A549 (cell line): ENCODE measurements around the gene CCR3. TPM values are rescaled to one million over a fixed set of nuclear protein-coding genes. Genes with fewer than 3 reads are reported as not detected.

Experiments used
- ATAC-seq, 2 experiments: fragments of 200-7000 bp in 1 of 2; fragments of >200 bp in 1 of 2; cut with Nextera tagmentation in 1 of 2; cut with Tn5 transposase in 1 of 2; 3 replicates each; pipeline versions ENCODE4 v1.8.0 to v1.9.1; 2018 to 2020; ENCODE audit warnings: mild to moderate bottlenecking in 1 of 2, moderate library complexity in 1 of 2
- CTCF ChIA-PET: fragments of 300-600 bp; sonication (Branson Sonifier 250); formaldehyde crosslinking; extraction: SDS; loops from one replicate; lab custom pipeline; 2021; ENCODE audit warnings: antibody characterized with exemption, inconsistent platforms; lab: Yijun Ruan, JAX
- POLR2A ChIA-PET: fragments of 350-600 bp; formaldehyde crosslinking; extraction: SDS; loops from one replicate; lab custom pipeline; 2021; ENCODE audit warnings: antibody characterized with exemption, inconsistent platforms; lab: Yijun Ruan, JAX
- DNase-seq, 2 experiments: peaks; one replicate each; pipeline versions ENCODE4 v3.0.0 to v3.0.0-alpha.2; 2011 to 2016; ENCODE audit warnings: low read depth in 1 of 2, low spot score in 1 of 2
- FAIRE-seq: peaks from 2 replicates; lab custom pipeline; 2011; peaks lifted over from hg19 to GRCh38; lab: Jason Lieb, UNC
- H3K27ac ChIP-seq, 2 experiments: fragments of >200 bp; sonication (Bioruptor Twin); formaldehyde crosslinking; 3 replicates each; pipeline ENCODE4 v1.5.1; 2016 to 2017
- H3K4me1 ChIP-seq: fragments of >200 bp; sonication (Bioruptor Twin); formaldehyde crosslinking; 3 replicates; pipeline ENCODE4 v1.6.1; 2016
- H3K4me2 ChIP-seq: fragments of >200 bp; sonication (Bioruptor Twin); formaldehyde crosslinking; 3 replicates; pipeline ENCODE4 v1.6.1; 2016
- H3K4me3 ChIP-seq: fragments of >200 bp; sonication (Bioruptor Twin); formaldehyde crosslinking; 3 replicates; pipeline ENCODE4 v1.5.1; 2016
- H3K9me3 ChIP-seq: fragments of >200 bp; sonication (Bioruptor Twin); formaldehyde crosslinking; 3 replicates; pipeline ENCODE4 v1.6.1; 2016
- ATOH8 ChIP-seq: fragments of 250-450 bp; sonication (Bioruptor Pico); IDR thresholded peaks from 2 replicates; pipeline ENCODE4 v1.5.0; 2020; ENCODE audit warnings: low read depth, mild to moderate bottlenecking, moderate library complexity
- BCL3 ChIP-seq: fragments of >200 bp; sonication (Bioruptor Twin); formaldehyde crosslinking; IDR thresholded peaks from 3 replicates; pipeline ENCODE4 v1.6.1; 2016
- E2F6 ChIP-seq: IDR thresholded peaks from 2 replicates; pipeline ENCODE4 v1.6.1; 2012; ENCODE audit warnings: low read depth, borderline replicate concordance
- EHMT2 ChIP-seq: fragments of 200-600 bp; sonication (generic); IDR thresholded peaks from 2 replicates; pipeline ENCODE4 v1.6.1; 2016; ENCODE audit warnings: antibody characterized with exemption, low read depth, mild to moderate bottlenecking, moderate library complexity
- ELK1 ChIP-seq: fragments of 150-350 bp; IDR thresholded peaks from 2 replicates; pipeline ENCODE4 v1.6.1; 2014; ENCODE audit warnings: low read depth, mild to moderate bottlenecking, low read length
- FOSL2 ChIP-seq, 2 experiments: fragments of 450-650 bp in 1 of 2; fragments of >200 bp in 1 of 2; sonication (Bioruptor Twin) in 1 of 2; formaldehyde crosslinking; IDR thresholded peaks; 2 replicates each; pipeline versions ENCODE4 v1.5.0 to v1.6.1; 2016 to 2020; ENCODE audit warnings: mild to moderate bottlenecking in 1 of 2, moderate library complexity in 1 of 2
- HDAC2 ChIP-seq: fragments of 200-600 bp; sonication (generic); IDR thresholded peaks from 2 replicates; pipeline ENCODE4 v1.6.1; 2016
- HMGXB4 ChIP-seq: fragments of 250-450 bp; sonication (Bioruptor Pico); IDR thresholded peaks from 2 replicates; pipeline ENCODE4 v1.5.0; 2021; ENCODE audit warnings: mild to moderate bottlenecking, moderate library complexity, borderline replicate concordance
- KDM1A ChIP-seq: fragments of 200-600 bp; sonication (generic); IDR thresholded peaks from 2 replicates; pipeline ENCODE4 v1.6.1; 2016; ENCODE audit warnings: low read depth, mild to moderate bottlenecking
- KDM5A ChIP-seq: fragments of 200-600 bp; sonication (generic); IDR thresholded peaks from 2 replicates; pipeline ENCODE4 v1.6.1; 2016; ENCODE audit warnings: antibody characterized with exemption, mild to moderate bottlenecking
- MAX ChIP-seq: IDR thresholded peaks from 2 replicates; pipeline ENCODE4 v1.6.1; 2012
- MAZ ChIP-seq: fragments of 150-350 bp; IDR thresholded peaks from 2 replicates; pipeline ENCODE4 v1.6.1; 2014; ENCODE audit warnings: antibody characterized with exemption, low read depth, low read length, borderline replicate concordance
- NFE2L2 ChIP-seq: fragments of 150-350 bp; conservative IDR thresholded peaks from 2 replicates; pipeline ENCODE4 v1.6.1; 2014; ENCODE audit warnings: low read length
- PBX3 ChIP-seq: IDR thresholded peaks from 2 replicates; pipeline ENCODE4 v1.6.1; 2012
- RCOR1 ChIP-seq: fragments of 150-350 bp; IDR thresholded peaks from 2 replicates; pipeline ENCODE4 v1.6.1; 2014; ENCODE audit warnings: antibody characterized with exemption, low read length, low read depth
- TFCP2L1 ChIP-seq: fragments of 250-450 bp; sonication (Bioruptor Pico); IDR thresholded peaks from 2 replicates; pipeline ENCODE4 v1.5.0; 2021; ENCODE audit warnings: mild to moderate bottlenecking
- ZC3H11A ChIP-seq: fragments of 450-650 bp; IDR thresholded peaks from 2 replicates; pipeline ENCODE4 v1.6.1; 2014; ENCODE audit warnings: antibody characterized with exemption, mild to moderate bottlenecking
- ZSCAN20 ChIP-seq: fragments of 250-450 bp; sonication (Bioruptor Pico); IDR thresholded peaks from 2 replicates; pipeline ENCODE4 v1.8.0; 2022; ENCODE audit warnings: mild to moderate bottlenecking, moderate library complexity
- WGBS: methylation state at CpG from one replicate; pipeline ENCODE4 v1.1.6; 2017; ENCODE audit errors: missing lambda C conversion rate; 5-methylcytosine and 5-hydroxymethylcytosine counted together
- polyA plus RNA-seq, 4 experiments: library from polyadenylated mRNA; depleted of rRNA in 3 of 4; stranded (reverse); fragments of >200 nt; fragmentation: RNase III in 1 of 4; extraction: RNeasy Plus Mini Kit Qiagen cat#74134 plus additional on column Dnase treatment in 1 of 4; gene quantifications; 2 replicates in 3 of 4; 3 replicates in 1 of 4; pipeline ENCODE4 v1.2.3, GENCODE V29; 2011 to 2017

CCR3 gene
- polyA plus RNA-seq, 2 of the 4 experiments (the other 2 are of a cell fraction): not detected

- no peak for TF ChIP-seq MAX
- TF ChIP-seq NFE2L2: no peak
Measured at GRCh38 chr3:46304739-46305138, 62.5 kb downstream of the CCR3 start (continued).

GRCh38 chr3:46312991-46313390 lies 70.7 kb downstream of the CCR3 start:
- DNase-seq: no peak

GRCh38 chr3:46314517-46314916 lies 72.3 kb downstream of the CCR3 start:
- Histone ChIP-seq H3K4me2 (no peak overlapping the region), H3K9me3 (no peaks in the 10 kb centered on the region), H3K4me3 (no peak overlapping the region), H3K4me1 (no peaks in the 10 kb centered on the region), H3K27ac (no peak overlapping the region)
- FAIRE-seq (no peak), DNase-seq (no peak), ATAC-seq (no peak)
- TF ChIP-seq BCL3: no peak
- POLR2A ChIA-PET: no interaction called here
- CTCF ChIA-PET: interaction anchor here (1.2 kb wide), 1 partner anchor 175 kb away, joined by 3 read pairs; no protein-coding TSS in a partner anchor

More at GRCh38 chr3:46312991-46313390, 70.7 kb downstream of the CCR3 start:
- POLR2A ChIA-PET: no interaction called here
- no peak overlapping the region for H3K4me3 ChIP-seq
- no peaks in the 10 kb centered on the region for H3K4me1 ChIP-seq
- no peaks in the 10 kb centered on the region for H3K9me3 ChIP-seq
- 43% methylated on average over 1 of the region's 1 CpG for WGBS
- no peak overlapping the region for H3K27ac ChIP-seq
- H3K4me2 ChIP-seq: no peak overlapping the region
- CTCF ChIA-PET: no interaction called here
- TF ChIP-seq ELK1: no peak
- TF ChIP-seq MAX: no peak
- TF ChIP-seq ATOH8 (CRISPR knock-in tag): no peak
- no peak for TF ChIP-seq HDAC2
- TF ChIP-seq FOSL2 (IDR thresholded peaks at IDR 0.05): no peak
- TF ChIP-seq FOSL2 (CRISPR knock-in tag; IDR thresholded peaks at IDR 0.05): no peak
- no peak for TF ChIP-seq E2F6
- FAIRE-seq: no peak
- ATAC-seq: no peak

- Histone ChIP-seq H3K9me3 (no peaks in the 10 kb centered on the region), H3K4me1 (no peaks in the 10 kb centered on the region), H3K4me2 (no peak overlapping the region), H3K4me3 (no peak overlapping the region), H3K27ac (no peak overlapping the region)
- POLR2A ChIA-PET: no interaction called here
- TF ChIP-seq EHMT2 (no peak), KDM5A (no peak), ATOH8 (CRISPR knock-in tag) (no peak), E2F6 (no peak), TFCP2L1 (CRISPR knock-in tag) (no peak), ZSCAN20 (no peak), ELK1 (no peak), PBX3 (no peak), RCOR1 (no peak), KDM1A (no peak), ZC3H11A (no peak), HMGXB4 (CRISPR knock-in tag) (no peak), MAZ (no peak)
- CTCF ChIA-PET: no interaction called here
- no peak for DNase-seq
- ATAC-seq: no peak
- no peak for FAIRE-seq
Measured at GRCh38 chr3:46316206-46316605, 73.9 kb downstream of the CCR3 start.
